ENCODE data around the gene SMIM22. TPM values are rescaled to one million over a fixed set of nuclear protein-coding genes. Genes with fewer than 3 reads are reported as not detected.

The SMIM22 gene
- total RNA-seq, 2 donors from 2014 or later: not detected

DNA sequence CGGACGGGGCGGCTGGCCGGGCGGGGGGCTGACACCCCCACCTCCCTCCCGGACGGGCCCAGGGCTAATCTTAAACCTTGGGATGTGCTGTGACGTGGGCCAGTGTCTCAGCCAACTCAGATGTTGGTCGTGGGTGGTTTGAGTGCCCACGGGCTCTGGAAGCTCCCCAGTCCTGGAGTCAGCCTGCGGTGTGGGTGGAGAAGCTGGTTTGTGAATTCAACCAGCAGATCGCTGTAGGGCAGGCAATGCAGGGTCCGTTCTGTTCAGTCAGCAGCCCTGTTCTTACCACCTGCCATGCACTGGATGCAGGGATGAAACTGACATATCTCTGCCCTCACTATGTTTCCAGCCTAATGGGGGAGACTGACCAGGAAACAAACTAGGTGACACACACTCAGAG, 20.2 kb upstream of the SMIM22 start:
- Histone ChIP-seq H3K27ac (ENCODE audit: low read depth, low read length) (no peak overlapping the region), H3K9ac (ENCODE audit: extremely low read depth, low read length, poor library complexity, severe bottlenecking) (no peak overlapping the region), H3K9me3 (ENCODE audit: control insufficient read depth, low read length) (no peaks in the 10 kb centered on the region), H3K36me3 (ENCODE audit: control insufficient read depth, insufficient read depth, low read length) (no peaks in the 10 kb centered on the region), H3K27me3 (ENCODE audit: control insufficient read depth, insufficient read depth, low read length, poor library complexity, severe bottlenecking) (no peaks in the 10 kb centered on the region), H3K4me1 (ENCODE audit: control insufficient read depth, insufficient read depth, low read length) (peaks cover 3% of the 10 kb centered on the region), H3K4me3 (ENCODE audit: low read length) (no peak overlapping the region)
- no peak for DNase-seq
- Mint-ChIP-seq H3K4me1 (peaks cover 5% of the 10 kb centered on the region), H3K4me3 (no peak overlapping the region), H3K9me3 (no peaks in the 10 kb centered on the region), H3K27ac (no peak overlapping the region), H3K27me3 (ENCODE audit: insufficient read depth) (no peaks in the 10 kb centered on the region), H3K36me3 (ENCODE audit: low read depth) (no peaks in the 10 kb centered on the region)
- TF ChIP-seq, protein P1, sequence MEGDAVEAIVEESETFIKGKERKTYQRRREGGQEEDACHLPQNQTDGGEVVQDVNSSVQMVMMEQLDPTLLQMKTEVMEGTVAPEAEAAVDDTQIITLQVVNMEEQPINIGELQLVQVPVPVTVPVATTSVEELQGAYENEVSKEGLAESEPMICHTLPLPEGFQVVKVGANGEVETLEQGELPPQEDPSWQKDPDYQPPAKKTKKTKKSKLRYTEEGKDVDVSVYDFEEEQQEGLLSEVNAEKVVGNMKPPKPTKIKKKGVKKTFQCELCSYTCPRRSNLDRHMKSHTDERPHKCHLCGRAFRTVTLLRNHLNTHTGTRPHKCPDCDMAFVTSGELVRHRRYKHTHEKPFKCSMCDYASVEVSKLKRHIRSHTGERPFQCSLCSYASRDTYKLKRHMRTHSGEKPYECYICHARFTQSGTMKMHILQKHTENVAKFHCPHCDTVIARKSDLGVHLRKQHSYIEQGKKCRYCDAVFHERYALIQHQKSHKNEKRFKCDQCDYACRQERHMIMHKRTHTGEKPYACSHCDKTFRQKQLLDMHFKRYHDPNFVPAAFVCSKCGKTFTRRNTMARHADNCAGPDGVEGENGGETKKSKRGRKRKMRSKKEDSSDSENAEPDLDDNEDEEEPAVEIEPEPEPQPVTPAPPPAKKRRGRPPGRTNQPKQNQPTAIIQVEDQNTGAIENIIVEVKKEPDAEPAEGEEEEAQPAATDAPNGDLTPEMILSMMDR (conservative IDR thresholded peaks at IDR 0.05): no peak
- WGBS, 2 experiments (ENCODE audit: insufficient coverage in 1 of 2, insufficient read length in 1 of 2): 96% methylated on average over 4 to 10 of the region's 13 CpGs

DNA sequence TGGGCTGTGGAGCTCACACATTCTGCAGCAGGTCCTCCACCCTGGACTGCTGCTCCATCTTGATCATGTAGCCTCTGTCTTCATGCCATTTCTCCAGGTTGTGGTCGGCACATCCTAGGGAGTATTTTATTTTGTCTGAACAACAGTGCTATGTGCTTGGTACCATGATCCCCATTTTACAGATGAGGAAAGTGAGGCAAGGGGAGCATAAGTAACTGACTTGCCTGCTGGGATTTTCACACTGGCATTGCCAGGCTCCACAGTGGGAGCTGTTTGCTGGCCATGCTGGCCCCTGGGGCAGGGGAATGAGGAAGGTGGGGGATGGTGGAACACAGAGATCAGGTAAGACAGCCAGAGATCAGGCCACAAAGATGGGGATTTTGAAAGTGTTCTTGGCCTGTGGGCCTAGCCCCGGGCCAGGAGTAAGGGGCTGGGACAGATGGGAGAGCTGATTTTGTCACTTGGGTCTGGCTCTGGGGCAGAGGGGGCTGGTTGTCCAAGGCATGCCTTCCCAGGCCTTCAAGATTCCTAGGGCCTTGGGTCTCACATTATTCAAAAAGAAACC, 18.9 kb upstream of the SMIM22 start:
- no peak overlapping the region for H3K27ac Mint-ChIP-seq

DNA sequence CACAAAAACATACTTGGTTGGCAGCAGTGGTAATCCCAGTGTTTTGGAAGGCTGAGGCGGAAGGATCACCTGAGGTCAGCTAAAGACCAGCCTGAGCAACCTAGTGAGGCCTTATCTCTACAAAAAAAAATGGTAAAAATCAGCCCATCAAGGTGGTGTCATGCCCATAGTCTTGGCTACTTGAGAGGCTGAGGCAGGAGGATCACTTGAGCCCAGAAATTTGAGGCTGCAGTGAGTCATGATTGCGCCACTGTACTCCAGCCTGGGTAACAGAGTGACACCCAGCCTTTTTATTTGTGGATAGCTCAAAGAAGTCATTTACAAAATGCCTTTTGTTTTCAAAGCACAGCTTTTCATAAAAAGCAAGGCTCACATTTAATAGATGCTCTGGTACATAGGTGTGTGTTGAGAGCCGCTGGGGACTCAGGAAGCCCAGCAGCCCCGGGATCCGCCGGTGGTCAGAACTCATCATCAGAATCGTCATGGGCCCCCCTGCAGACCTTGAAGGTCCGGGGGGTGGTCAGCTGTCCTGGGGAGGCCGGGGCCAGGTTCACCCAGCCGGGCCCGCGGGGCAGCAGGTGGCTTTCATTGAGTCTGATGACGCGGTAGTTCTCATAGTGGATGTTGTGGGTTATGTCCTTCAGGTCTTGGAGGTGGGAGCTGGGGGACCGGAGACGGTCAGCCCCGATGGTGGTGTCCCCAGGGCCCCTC, 17.7 kb upstream of the SMIM22 start:
- Mint-ChIP-seq H3K36me3 (ENCODE audit: low read depth) (no peaks in the 10 kb centered on the region), H3K27me3 (ENCODE audit: insufficient read depth) (no peaks in the 10 kb centered on the region), H3K4me3 (no peak overlapping the region), H3K9me3 (no peaks in the 10 kb centered on the region), H3K4me1 (peaks cover 5% of the 10 kb centered on the region), H3K27ac (no peak overlapping the region)
- TF ChIP-seq, protein P1 (conservative IDR thresholded peaks at IDR 0.05): no peak
- Histone ChIP-seq H3K27ac (ENCODE audit: low read depth, low read length) (no peak overlapping the region), H3K9me3 (ENCODE audit: control insufficient read depth, low read length) (no peaks in the 10 kb centered on the region), H3K4me3 (ENCODE audit: low read length) (no peak overlapping the region), H3K4me1 (ENCODE audit: control insufficient read depth, insufficient read depth, low read length) (peaks cover 3% of the 10 kb centered on the region), H3K27me3 (ENCODE audit: control insufficient read depth, insufficient read depth, low read length, poor library complexity, severe bottlenecking) (no peaks in the 10 kb centered on the region), H3K36me3 (ENCODE audit: control insufficient read depth, insufficient read depth, low read length) (no peaks in the 10 kb centered on the region), H3K9ac (ENCODE audit: extremely low read depth, low read length, poor library complexity, severe bottlenecking) (no peak overlapping the region)
- WGBS, 2 experiments (ENCODE audit: insufficient coverage in 1 of 2, insufficient read length in 1 of 2): 91 to 93% methylated on average over 7 to 17 of the region's 17 CpGs
- no peak for DNase-seq

More for the DNA sequence above, 18.9 kb upstream of the SMIM22 start:
- Histone ChIP-seq H3K36me3 (ENCODE audit: control insufficient read depth, insufficient read depth, low read length) (no peaks in the 10 kb centered on the region), H3K4me1 (ENCODE audit: control insufficient read depth, insufficient read depth, low read length) (peaks cover 3% of the 10 kb centered on the region), H3K4me3 (ENCODE audit: low read length) (no peak overlapping the region), H3K27ac (ENCODE audit: low read depth, low read length) (no peak overlapping the region), H3K27me3 (ENCODE audit: control insufficient read depth, insufficient read depth, low read length, poor library complexity, severe bottlenecking) (no peaks in the 10 kb centered on the region), H3K9ac (ENCODE audit: extremely low read depth, low read length, poor library complexity, severe bottlenecking) (no peak overlapping the region), H3K9me3 (ENCODE audit: control insufficient read depth, low read length) (no peaks in the 10 kb centered on the region)
- H3K4me3 Mint-ChIP-seq: no peak overlapping the region
- no peaks in the 10 kb centered on the region for H3K9me3 Mint-ChIP-seq
- TF ChIP-seq, protein P1 (conservative IDR thresholded peaks at IDR 0.05): no peak
- H3K36me3 Mint-ChIP-seq (ENCODE audit: low read depth): no peaks in the 10 kb centered on the region
- DNase-seq: no peak
- no peaks in the 10 kb centered on the region for H3K27me3 Mint-ChIP-seq (ENCODE audit: insufficient read depth)
- WGBS, 2 experiments (ENCODE audit: insufficient coverage in 1 of 2, insufficient read length in 1 of 2): 92 to 100% methylated on average over 1 to 2 of the region's 2 CpGs
- H3K4me1 Mint-ChIP-seq: peaks cover 5% of the 10 kb centered on the region

Data from endodermal cell (in vitro differentiated cells).